Endothelial cell of umbilical vein (primary cell): Measurements from ENCODE around the gene CDKL5. TPM values are rescaled to one million over a fixed set of nuclear protein-coding genes. Genes with fewer than 3 reads are reported as not detected.

Experiments
- BruUV-seq: library from RNA; stranded (reverse); fragments of 400-500 nt; replicated peaks from 2 replicates; lab custom pipeline; 2021; lab: Mats Ljungman, UMichigan
- CTCF ChIA-PET: fragments of 300-600, 350-600 bp; sonication (Branson Sonifier 250); formaldehyde crosslinking; loops from one replicate; lab custom pipeline; 2021; ENCODE audit warnings: antibody characterized with exemption, inconsistent platforms; lab: Charles Lee
- POLR2A ChIA-PET: fragments of 300-600, 350-600 bp; sonication (Branson Sonifier 250); formaldehyde crosslinking; loops from one replicate; lab custom pipeline; 2021; ENCODE audit warnings: antibody characterized with exemption, inconsistent platforms; lab: Charles Lee
- DNase-seq: peaks from one replicate; pipeline ENCODE4 v3.0.0-alpha.2; 2011; ENCODE audit warnings: low read depth, low spot score
- FAIRE-seq: peaks from 2 replicates; lab custom pipeline; 2011; peaks lifted over from hg19 to GRCh38; lab: Jason Lieb, UNC
- H2AFZ ChIP-seq: 2 replicates; pipeline ENCODE4 v1.6.0; 2012; ENCODE audit warnings: low read depth, low read length, control low read depth, inconsistent platforms
- H3K27ac ChIP-seq: 2 replicates; pipeline ENCODE4 v1.5.1; 2011; ENCODE audit warnings: low read depth, mild to moderate bottlenecking, control low read depth, low read length, moderate library complexity; ENCODE audit not compliant: insufficient read depth
- H3K27me3 ChIP-seq, 2 experiments: 2 replicates each; pipeline versions ENCODE4 v1.6.0 to v1.6.1; 2011; ENCODE audit warnings: low read length in 2 of 2, mixed read lengths in 1 of 2; ENCODE audit not compliant: control insufficient read depth in 2 of 2, insufficient read depth in 2 of 2
- H3K36me3 ChIP-seq, 2 experiments: 2 replicates in 1 of 2; 3 replicates in 1 of 2; pipeline ENCODE4 v1.5.1; 2011; ENCODE audit warnings: low read length in 2 of 2, mild to moderate bottlenecking in 1 of 2, moderate library complexity in 1 of 2; ENCODE audit not compliant: control insufficient read depth in 2 of 2, insufficient read depth in 2 of 2; ENCODE audit errors: extremely low read depth in 1 of 2
- H3K4me1 ChIP-seq: 3 replicates; pipeline ENCODE4 v1.5.1; 2011; ENCODE audit warnings: mild to moderate bottlenecking, low read length; ENCODE audit not compliant: control insufficient read depth, insufficient read depth; ENCODE audit errors: extremely low read depth
- H3K4me2 ChIP-seq: 2 replicates; pipeline ENCODE4 v1.6.1; 2011; ENCODE audit warnings: low read length, control low read depth, mixed read lengths; ENCODE audit not compliant: insufficient read depth
- H3K4me3 ChIP-seq, 3 experiments: fragments of 200-600 bp in 1 of 3; sonication (generic), shearing (Covaris generic) in 1 of 3; replicated peaks in 1 of 3; 2 replicates each; pipeline ENCODE4 v1.5.1; 2011 to 2016; ENCODE audit warnings: control low read depth in 3 of 3, low read length in 3 of 3, mild to moderate bottlenecking in 2 of 3, inconsistent platforms in 1 of 3, low read depth in 1 of 3, moderate library complexity in 1 of 3; ENCODE audit not compliant: insufficient read depth in 1 of 3
- H3K79me2 ChIP-seq: 2 replicates; pipeline ENCODE4 v1.6.0; 2012; ENCODE audit warnings: low read length, inconsistent platforms; ENCODE audit not compliant: control insufficient read depth, insufficient read depth
- H3K9ac ChIP-seq: replicated peaks from 2 replicates; pipeline ENCODE3; 2011; ENCODE audit warnings: low read length, control low read depth; ENCODE audit not compliant: insufficient read depth; ENCODE audit errors: extremely low read depth
- H3K9me1 ChIP-seq: replicated peaks from 3 replicates; pipeline ENCODE4 v1.6.0; 2011; ENCODE audit warnings: mild to moderate bottlenecking, low read length; ENCODE audit not compliant: control insufficient read depth, insufficient read depth; ENCODE audit errors: extremely low read depth
- H3K9me3 ChIP-seq: replicated peaks from 2 replicates; pipeline ENCODE4 v1.5.1; 2012; ENCODE audit warnings: low read length, inconsistent platforms; ENCODE audit not compliant: control insufficient read depth, insufficient read depth
- H4K20me1 ChIP-seq: replicated peaks from 2 replicates; pipeline ENCODE3; 2011; ENCODE audit warnings: mild to moderate bottlenecking, low read length; ENCODE audit not compliant: control insufficient read depth, insufficient read depth; ENCODE audit errors: extremely low read depth
- EZH2 ChIP-seq: IDR thresholded peaks from 2 replicates; pipeline ENCODE4 v1.6.1; 2012; ENCODE audit warnings: borderline replicate concordance, low read depth, mild to moderate bottlenecking, moderate library complexity, low read length, inconsistent platforms; ENCODE audit not compliant: severe bottlenecking
- FOS ChIP-seq: IDR thresholded peaks from 2 replicates; pipeline ENCODE4 v1.6.1; 2011; ENCODE audit warnings: mild to moderate bottlenecking, low read length, moderate library complexity, borderline replicate concordance; ENCODE audit not compliant: insufficient read depth
- JUN ChIP-seq: IDR thresholded peaks from 2 replicates; pipeline ENCODE4 v1.6.1; 2011; ENCODE audit warnings: borderline replicate concordance, low read depth; ENCODE audit not compliant: insufficient read length, insufficient read depth
- POLR2AphosphoS5 ChIP-seq: IDR thresholded peaks from 2 replicates; pipeline ENCODE4 v1.6.1; 2012; ENCODE audit warnings: low read depth, mild to moderate bottlenecking, control low read depth, low read length, moderate library complexity; ENCODE audit not compliant: insufficient read depth
- dilution Hi-C: fragments of 300-500 bp; cut with MboI; formaldehyde crosslinking; loops from one replicate; pipeline ENCODE4 v1.15.0; 2019; ENCODE audit warnings: low sequenced_read_pairs; ENCODE audit not compliant: extremely low pct_ligation_motif_present
- intact Hi-C: fragments of 100-400 bp; cut with micrococcal nuclease; formaldehyde crosslinking; loops from one replicate; pipeline ENCODE4 v1.10.0; 2022
- polyA plus RNA-seq, 4 experiments: library from polyadenylated mRNA; depleted of rRNA in 3 of 4; stranded (reverse) in 3 of 4; unstranded in 1 of 4; fragments of >200 nt; gene quantifications; 2 replicates each; pipeline versions ENCODE4 v1.2.1 to v1.2.3, GENCODE V29; 2011 to 2012; ENCODE audit warnings: missing spikeins in 1 of 4
- total RNA-seq: library from RNA; stranded (reverse); gene quantifications from 2 replicates; pipeline ENCODE4 v1.2.3, GENCODE V29; 2021

CDKL5 gene
- total and polyA plus RNA-seq, 2 donors (not counting 3 experiments of a cell fraction or from before 2014, with no cell fraction given), result 1.5 to 4.3 TPM

- no peak for TF ChIP-seq EZH2
- POLR2A ChIA-PET, result no interaction called here
- CTCF ChIA-PET, result no interaction called here
- Histone ChIP-seq H3K9ac (no peak overlapping the region), H3K9me1 (no peaks in the 10 kb centered on the region), H3K27me3 (no peaks in the 10 kb centered on the region), H3K4me3 (no peak overlapping the region), H3K79me2 (no peaks in the 10 kb centered on the region), H2AFZ (no peak overlapping the region), H3K27ac (no peak overlapping the region), H4K20me1 (no peaks in the 10 kb centered on the region), H3K4me2 (no peak overlapping the region), H3K4me1 (no peaks in the 10 kb centered on the region), H3K36me3 (no peaks in the 10 kb centered on the region), H3K9me3 (no peaks in the 10 kb centered on the region)
- dilution Hi-C loops, result no loop called here
- BruUV-seq, result no TSS peak
- intact Hi-C loops, result no loop called here
- DNase-seq, result no peak
- FAIRE-seq, result no peak
These were observed 173.0 kb downstream of the CDKL5 start for GRCh38 chrX:18598413-18598812.

- intact Hi-C loops, result no loop called here
- ChIA-PET POLR2A (no interaction called here), CTCF (no interaction called here)
- Histone ChIP-seq H2AFZ (no peak overlapping the region), H3K9ac (no peak overlapping the region), H3K9me1 (no peaks in the 10 kb centered on the region), H3K4me2 (no peak overlapping the region), H3K79me2 (no peaks in the 10 kb centered on the region), H3K4me3 (no peak overlapping the region), H3K9me3 (no peaks in the 10 kb centered on the region), H3K27me3 (no peaks in the 10 kb centered on the region), H3K36me3 (no peaks in the 10 kb centered on the region), H3K4me1 (no peaks in the 10 kb centered on the region), H4K20me1 (no peaks in the 10 kb centered on the region), H3K27ac (no peak overlapping the region)
- TF ChIP-seq POLR2AphosphoS5 (no peak), JUN (no peak), FOS (peak; percentile 9)
- dilution Hi-C loops, result no loop called here
- DNase-seq, result no peak
- BruUV-seq, result no TSS peak
- FAIRE-seq, result no peak
These were observed 182.6 kb downstream of the CDKL5 start for GRCh38 chrX:18607966-18608365.
